OCI-LY1 (cell line): ENCODE measurements around the gene PMEPA1.

Experiments
- H2AFZ ChIP-seq: fragments of 200-600 bp; sonication (generic), shearing (Covaris generic); 2 replicates; pipeline ENCODE4 v1.6.0; 2014; ENCODE audit warnings: antibody characterized with exemption, mild to moderate bottlenecking, low read length
- H3F3A ChIP-seq: fragments of 200-600 bp; sonication (generic), shearing (Covaris generic); 2 replicates; pipeline ENCODE4 v1.6.0; 2014; ENCODE audit warnings: mild to moderate bottlenecking, antibody characterized with exemption, low read length, moderate library complexity; ENCODE audit not compliant: insufficient read depth
- H3K27ac ChIP-seq: fragments of 200-600 bp; sonication (generic); 2 replicates; pipeline ENCODE4 v1.5.1; 2014; ENCODE audit warnings: low read length, mixed run types, mild to moderate bottlenecking, low read depth; ENCODE audit not compliant: poor library complexity, severe bottlenecking
- H3K27me3 ChIP-seq: fragments of 200-600 bp; sonication (generic); 2 replicates; pipeline ENCODE4 v1.6.0; 2014; ENCODE audit warnings: antibody characterized with exemption, mild to moderate bottlenecking, low read length, moderate library complexity; ENCODE audit not compliant: insufficient read depth
- H3K36me3 ChIP-seq: fragments of 200-600 bp; sonication (generic); 2 replicates; pipeline ENCODE4 v1.6.1; 2014; ENCODE audit warnings: mild to moderate bottlenecking, antibody characterized with exemption, low read length, moderate library complexity, mixed read lengths; ENCODE audit not compliant: insufficient read depth
- H3K4me1 ChIP-seq: fragments of 200-600 bp; sonication (generic); 2 replicates; pipeline ENCODE4 v1.5.1; 2014; ENCODE audit warnings: mild to moderate bottlenecking, low read length, moderate library complexity; ENCODE audit not compliant: insufficient read depth, severe bottlenecking
- H3K4me2 ChIP-seq: fragments of 200-600 bp; sonication (generic), shearing (Covaris generic); 2 replicates; pipeline ENCODE4 v1.6.1; 2014; ENCODE audit warnings: low read length
- H3K4me3 ChIP-seq: fragments of 200-600 bp; sonication (generic); 2 replicates; pipeline ENCODE4 v1.5.1; 2014; ENCODE audit warnings: low read length, low read depth, mild to moderate bottlenecking, mixed read lengths; ENCODE audit not compliant: poor library complexity, severe bottlenecking
- H3K79me2 ChIP-seq: fragments of 200-600 bp; shearing (Covaris generic); 2 replicates; pipeline ENCODE4 v1.6.1; 2016; ENCODE audit warnings: mixed run types, low read length, mixed read lengths; ENCODE audit not compliant: insufficient read depth
- H3K9ac ChIP-seq: fragments of 200-600 bp; sonication (generic), shearing (Covaris generic); 2 replicates; pipeline ENCODE4 v1.6.1; 2014; ENCODE audit warnings: mild to moderate bottlenecking, low read length, mixed read lengths
- H3K9me2 ChIP-seq: fragments of 200-600 bp; sonication (generic), shearing (Covaris generic); 2 replicates; pipeline ENCODE4 v1.6.1; 2014; ENCODE audit warnings: low read depth, mild to moderate bottlenecking, low read length, mixed read lengths
- H3K9me3 ChIP-seq: fragments of 200-600 bp; shearing (Covaris generic); 2 replicates; pipeline ENCODE4 v1.6.1; 2014; ENCODE audit warnings: low read length, mixed read lengths
- H4K20me1 ChIP-seq: fragments of 200-600 bp; sonication (generic), shearing (Covaris generic); 2 replicates; pipeline ENCODE4 v1.6.0; 2016; ENCODE audit warnings: mild to moderate bottlenecking, low read length; ENCODE audit not compliant: insufficient read depth
- EZH2 ChIP-seq: fragments of 200-600 bp; sonication (generic), shearing (Covaris generic); IDR thresholded peaks from 2 replicates; pipeline ENCODE4 v1.8.0; 2017; ENCODE audit warnings: borderline replicate concordance, mixed run types, mild to moderate bottlenecking, antibody characterized with exemption, low read length, moderate library complexity, mixed read lengths
- TF ChIP-seq, protein P1 (sequence below): fragments of 200-600 bp; sonication (generic), shearing (Covaris generic); IDR thresholded peaks from 2 replicates; pipeline ENCODE4 v1.5.1; 2017; ENCODE audit warnings: mild to moderate bottlenecking, antibody characterized with exemption, low read length, moderate library complexity, mixed read lengths

The PMEPA1 gene

DNA sequence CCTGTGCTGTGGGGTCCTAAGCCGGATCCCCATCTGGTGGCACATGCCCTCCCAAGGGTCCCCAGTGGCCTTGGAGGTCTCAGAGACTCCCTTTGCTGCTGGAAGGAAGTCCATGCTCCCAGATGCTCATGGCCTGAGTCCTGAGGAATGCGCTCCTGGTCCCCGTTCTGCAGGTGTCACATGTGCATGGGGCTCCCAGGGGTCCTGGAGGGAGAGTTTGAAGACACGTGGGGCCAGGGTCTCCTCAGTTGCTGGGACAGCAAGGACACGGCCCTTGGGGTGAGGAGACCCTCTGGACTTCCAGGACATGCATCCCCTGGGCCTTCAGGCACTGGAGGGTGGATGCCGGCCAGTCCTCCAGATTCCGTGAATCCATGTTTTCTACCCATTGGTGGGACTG, 101.3 kb downstream of the PMEPA1 start:
- H3K27me3 ChIP-seq = peaks cover 19% of the 10 kb centered on the region
- no peak overlapping the region for H3K4me3 ChIP-seq
- H3K4me1 ChIP-seq = no peaks in the 10 kb centered on the region
- H3K27ac ChIP-seq = no peak overlapping the region
- no peaks in the 10 kb centered on the region for H3K9me3 ChIP-seq
- H3K9ac ChIP-seq = no peak overlapping the region
- H3K9me2 ChIP-seq = no peaks in the 10 kb centered on the region
- H3F3A ChIP-seq = no peaks in the 10 kb centered on the region
- H3K4me2 ChIP-seq = no peak overlapping the region
- no peak overlapping the region for H2AFZ ChIP-seq
- H3K36me3 ChIP-seq = no peaks in the 10 kb centered on the region
- no peaks in the 10 kb centered on the region for H4K20me1 ChIP-seq
- H3K79me2 ChIP-seq = no peaks in the 10 kb centered on the region
- TF ChIP-seq, protein P1, sequence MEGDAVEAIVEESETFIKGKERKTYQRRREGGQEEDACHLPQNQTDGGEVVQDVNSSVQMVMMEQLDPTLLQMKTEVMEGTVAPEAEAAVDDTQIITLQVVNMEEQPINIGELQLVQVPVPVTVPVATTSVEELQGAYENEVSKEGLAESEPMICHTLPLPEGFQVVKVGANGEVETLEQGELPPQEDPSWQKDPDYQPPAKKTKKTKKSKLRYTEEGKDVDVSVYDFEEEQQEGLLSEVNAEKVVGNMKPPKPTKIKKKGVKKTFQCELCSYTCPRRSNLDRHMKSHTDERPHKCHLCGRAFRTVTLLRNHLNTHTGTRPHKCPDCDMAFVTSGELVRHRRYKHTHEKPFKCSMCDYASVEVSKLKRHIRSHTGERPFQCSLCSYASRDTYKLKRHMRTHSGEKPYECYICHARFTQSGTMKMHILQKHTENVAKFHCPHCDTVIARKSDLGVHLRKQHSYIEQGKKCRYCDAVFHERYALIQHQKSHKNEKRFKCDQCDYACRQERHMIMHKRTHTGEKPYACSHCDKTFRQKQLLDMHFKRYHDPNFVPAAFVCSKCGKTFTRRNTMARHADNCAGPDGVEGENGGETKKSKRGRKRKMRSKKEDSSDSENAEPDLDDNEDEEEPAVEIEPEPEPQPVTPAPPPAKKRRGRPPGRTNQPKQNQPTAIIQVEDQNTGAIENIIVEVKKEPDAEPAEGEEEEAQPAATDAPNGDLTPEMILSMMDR = no peak
- TF ChIP-seq EZH2 = no peak

DNA sequence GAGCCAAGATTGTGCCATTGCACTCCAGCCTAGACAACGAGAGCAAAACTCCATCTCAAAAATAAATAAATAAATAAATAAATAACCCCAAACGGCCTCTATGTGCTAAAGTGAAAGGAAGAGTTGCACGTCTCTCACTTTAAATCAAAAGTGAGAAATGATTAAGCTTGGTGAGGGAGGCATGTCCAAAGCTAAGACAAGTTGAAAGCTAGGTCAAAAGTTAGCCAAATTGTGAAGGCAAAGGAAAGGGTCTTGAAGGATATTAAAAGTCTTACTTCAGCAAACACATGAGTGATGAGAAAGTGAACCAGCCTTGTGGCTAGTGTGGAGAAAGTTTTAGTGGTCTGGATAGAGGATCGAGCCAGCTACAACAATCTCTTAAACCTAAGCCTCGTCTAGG, 103.9 kb downstream of the PMEPA1 start:
- Histone ChIP-seq H3K4me1 (no peaks in the 10 kb centered on the region), H3K4me2 (no peak overlapping the region), H3K27ac (no peak overlapping the region), H3K79me2 (no peaks in the 10 kb centered on the region), H3F3A (no peaks in the 10 kb centered on the region), H2AFZ (no peak overlapping the region), H4K20me1 (no peaks in the 10 kb centered on the region), H3K36me3 (no peaks in the 10 kb centered on the region), H3K4me3 (no peak overlapping the region), H3K9ac (no peak overlapping the region), H3K27me3 (peaks cover 20% of the 10 kb centered on the region), H3K9me3 (no peaks in the 10 kb centered on the region), H3K9me2 (no peaks in the 10 kb centered on the region)
- TF ChIP-seq, protein P1 = no peak
- TF ChIP-seq EZH2 = no peak

DNA sequence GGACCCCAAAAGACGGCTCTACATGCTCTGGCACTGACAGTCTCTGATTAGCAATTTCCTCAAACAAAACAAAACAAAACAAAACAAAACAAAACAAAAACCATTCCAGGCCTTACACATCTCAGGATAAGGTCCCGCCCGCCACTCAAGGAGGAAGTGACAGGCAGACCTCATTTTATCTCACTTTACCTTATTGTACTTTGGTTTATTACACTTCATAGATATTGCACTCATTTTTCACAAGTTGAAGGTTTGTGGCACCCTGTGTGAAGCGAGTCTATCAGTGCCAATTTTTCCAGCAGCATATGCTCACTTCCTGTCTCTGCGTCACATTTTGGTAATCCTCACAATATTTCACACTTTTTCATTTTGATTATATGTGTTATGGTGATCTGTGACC, 104.8 kb downstream of the PMEPA1 start:
- Histone ChIP-seq H3K27me3 (peaks cover 20% of the 10 kb centered on the region), H3K36me3 (no peaks in the 10 kb centered on the region), H3K4me3 (no peak overlapping the region), H3K79me2 (no peaks in the 10 kb centered on the region), H3K27ac (no peak overlapping the region), H3K9me2 (no peaks in the 10 kb centered on the region), H4K20me1 (no peaks in the 10 kb centered on the region), H3K4me1 (no peaks in the 10 kb centered on the region), H3F3A (no peaks in the 10 kb centered on the region), H3K9ac (no peak overlapping the region), H3K9me3 (no peaks in the 10 kb centered on the region), H3K4me2 (no peak overlapping the region), H2AFZ (no peak overlapping the region)
- TF ChIP-seq, protein P1 = no peak
- TF ChIP-seq EZH2 = no peak
